Endothelial cell of umbilical vein (primary cell): Measurements from ENCODE around the gene KLHL13. TPM values are rescaled to one million over a fixed set of nuclear protein-coding genes. Genes with fewer than 3 reads are reported as not detected.

Source experiments
- BruUV-seq: library from RNA; stranded (reverse); fragments of 400-500 nt; replicated peaks from 2 replicates; lab custom pipeline; 2021; lab: Mats Ljungman, UMichigan
- CTCF ChIA-PET: fragments of 300-600, 350-600 bp; sonication (Branson Sonifier 250); formaldehyde crosslinking; loops from one replicate; lab custom pipeline; 2021; ENCODE audit warnings: antibody characterized with exemption, inconsistent platforms; lab: Charles Lee
- POLR2A ChIA-PET: fragments of 300-600, 350-600 bp; sonication (Branson Sonifier 250); formaldehyde crosslinking; loops from one replicate; lab custom pipeline; 2021; ENCODE audit warnings: antibody characterized with exemption, inconsistent platforms; lab: Charles Lee
- DNase-seq: peaks from one replicate; pipeline ENCODE4 v3.0.0-alpha.2; 2011; ENCODE audit warnings: low read depth, low spot score
- FAIRE-seq: peaks from 2 replicates; lab custom pipeline; 2011; peaks lifted over from hg19 to GRCh38; lab: Jason Lieb, UNC
- H2AFZ ChIP-seq: 2 replicates; pipeline ENCODE4 v1.6.0; 2012; ENCODE audit warnings: low read depth, low read length, control low read depth, inconsistent platforms
- H3K27ac ChIP-seq: 2 replicates; pipeline ENCODE4 v1.5.1; 2011; ENCODE audit warnings: low read depth, mild to moderate bottlenecking, control low read depth, low read length, moderate library complexity; ENCODE audit not compliant: insufficient read depth
- H3K27me3 ChIP-seq, 2 experiments: 2 replicates each; pipeline versions ENCODE4 v1.6.0 to v1.6.1; 2011; ENCODE audit warnings: low read length in 2 of 2, mixed read lengths in 1 of 2; ENCODE audit not compliant: control insufficient read depth in 2 of 2, insufficient read depth in 2 of 2
- H3K36me3 ChIP-seq, 2 experiments: 2 replicates in 1 of 2; 3 replicates in 1 of 2; pipeline ENCODE4 v1.5.1; 2011; ENCODE audit warnings: low read length in 2 of 2, mild to moderate bottlenecking in 1 of 2, moderate library complexity in 1 of 2; ENCODE audit not compliant: control insufficient read depth in 2 of 2, insufficient read depth in 2 of 2; ENCODE audit errors: extremely low read depth in 1 of 2
- H3K4me1 ChIP-seq: 3 replicates; pipeline ENCODE4 v1.5.1; 2011; ENCODE audit warnings: mild to moderate bottlenecking, low read length; ENCODE audit not compliant: control insufficient read depth, insufficient read depth; ENCODE audit errors: extremely low read depth
- H3K4me2 ChIP-seq: 2 replicates; pipeline ENCODE4 v1.6.1; 2011; ENCODE audit warnings: low read length, control low read depth, mixed read lengths; ENCODE audit not compliant: insufficient read depth
- H3K4me3 ChIP-seq, 3 experiments: fragments of 200-600 bp in 1 of 3; sonication (generic), shearing (Covaris generic) in 1 of 3; replicated peaks in 1 of 3; 2 replicates each; pipeline ENCODE4 v1.5.1; 2011 to 2016; ENCODE audit warnings: control low read depth in 3 of 3, low read length in 3 of 3, mild to moderate bottlenecking in 2 of 3, inconsistent platforms in 1 of 3, low read depth in 1 of 3, moderate library complexity in 1 of 3; ENCODE audit not compliant: insufficient read depth in 1 of 3
- H3K79me2 ChIP-seq: 2 replicates; pipeline ENCODE4 v1.6.0; 2012; ENCODE audit warnings: low read length, inconsistent platforms; ENCODE audit not compliant: control insufficient read depth, insufficient read depth
- H3K9ac ChIP-seq: replicated peaks from 2 replicates; pipeline ENCODE3; 2011; ENCODE audit warnings: low read length, control low read depth; ENCODE audit not compliant: insufficient read depth; ENCODE audit errors: extremely low read depth
- H3K9me1 ChIP-seq: replicated peaks from 3 replicates; pipeline ENCODE4 v1.6.0; 2011; ENCODE audit warnings: mild to moderate bottlenecking, low read length; ENCODE audit not compliant: control insufficient read depth, insufficient read depth; ENCODE audit errors: extremely low read depth
- H3K9me3 ChIP-seq: replicated peaks from 2 replicates; pipeline ENCODE4 v1.5.1; 2012; ENCODE audit warnings: low read length, inconsistent platforms; ENCODE audit not compliant: control insufficient read depth, insufficient read depth
- H4K20me1 ChIP-seq: replicated peaks from 2 replicates; pipeline ENCODE3; 2011; ENCODE audit warnings: mild to moderate bottlenecking, low read length; ENCODE audit not compliant: control insufficient read depth, insufficient read depth; ENCODE audit errors: extremely low read depth
- EZH2 ChIP-seq: IDR thresholded peaks from 2 replicates; pipeline ENCODE4 v1.6.1; 2012; ENCODE audit warnings: borderline replicate concordance, low read depth, mild to moderate bottlenecking, moderate library complexity, low read length, inconsistent platforms; ENCODE audit not compliant: severe bottlenecking
- FOS ChIP-seq: IDR thresholded peaks from 2 replicates; pipeline ENCODE4 v1.6.1; 2011; ENCODE audit warnings: mild to moderate bottlenecking, low read length, moderate library complexity, borderline replicate concordance; ENCODE audit not compliant: insufficient read depth
- GATA2 ChIP-seq: IDR thresholded peaks from 2 replicates; pipeline ENCODE4 v1.7.0; 2011; ENCODE audit warnings: low read depth, mild to moderate bottlenecking, moderate library complexity, mixed read lengths, low read length; ENCODE audit not compliant: insufficient read length, insufficient read depth
- JUN ChIP-seq: IDR thresholded peaks from 2 replicates; pipeline ENCODE4 v1.6.1; 2011; ENCODE audit warnings: borderline replicate concordance, low read depth; ENCODE audit not compliant: insufficient read length, insufficient read depth
- MYC ChIP-seq: IDR thresholded peaks from one replicate; pipeline ENCODE4 v1.6.1; 2011; ENCODE audit warnings: mild to moderate bottlenecking, low read depth, low read length
- POLR2A ChIP-seq: IDR thresholded peaks from 2 replicates; pipeline ENCODE4 v1.6.1; 2012; ENCODE audit warnings: low read depth, mild to moderate bottlenecking, control low read depth, low read length
- POLR2AphosphoS5 ChIP-seq: IDR thresholded peaks from 2 replicates; pipeline ENCODE4 v1.6.1; 2012; ENCODE audit warnings: low read depth, mild to moderate bottlenecking, control low read depth, low read length, moderate library complexity; ENCODE audit not compliant: insufficient read depth
- dilution Hi-C: fragments of 300-500 bp; cut with MboI; formaldehyde crosslinking; loops from one replicate; pipeline ENCODE4 v1.15.0; 2019; ENCODE audit warnings: low sequenced_read_pairs; ENCODE audit not compliant: extremely low pct_ligation_motif_present
- intact Hi-C: fragments of 100-400 bp; cut with micrococcal nuclease; formaldehyde crosslinking; loops from one replicate; pipeline ENCODE4 v1.10.0; 2022
- polyA plus RNA-seq, 4 experiments: library from polyadenylated mRNA; depleted of rRNA in 3 of 4; stranded (reverse) in 3 of 4; unstranded in 1 of 4; fragments of >200 nt; gene quantifications; 2 replicates each; pipeline versions ENCODE4 v1.2.1 to v1.2.3, GENCODE V29; 2011 to 2012; ENCODE audit warnings: missing spikeins in 1 of 4
- total RNA-seq: library from RNA; stranded (reverse); gene quantifications from 2 replicates; pipeline ENCODE4 v1.2.3, GENCODE V29; 2021
- TF ChIP-seq, protein P1 (sequence below), 2 donors: IDR thresholded peaks; 1 replicate in 1 of 2; 2 replicates in 1 of 2; pipeline ENCODE4 v1.5.1; 2011; ENCODE audit warnings: low read length in 2 of 2, mild to moderate bottlenecking in 2 of 2, moderate library complexity in 2 of 2, control low read depth in 1 of 2, inconsistent platforms in 1 of 2, low read depth in 1 of 2; ENCODE audit not compliant: insufficient read depth in 1 of 2; ENCODE audit errors: extremely low read depth in 1 of 2
- TF ChIP-seq, protein P2 (sequence below): IDR thresholded peaks from 2 replicates; pipeline ENCODE4 v1.6.1; 2011; ENCODE audit not compliant: insufficient read depth, insufficient read length

The KLHL13 gene
- total and polyA plus RNA-seq, 2 donors (not counting 3 experiments of a cell fraction or from before 2014, with no cell fraction given), result 15.3 to 18.2 TPM

DNA sequence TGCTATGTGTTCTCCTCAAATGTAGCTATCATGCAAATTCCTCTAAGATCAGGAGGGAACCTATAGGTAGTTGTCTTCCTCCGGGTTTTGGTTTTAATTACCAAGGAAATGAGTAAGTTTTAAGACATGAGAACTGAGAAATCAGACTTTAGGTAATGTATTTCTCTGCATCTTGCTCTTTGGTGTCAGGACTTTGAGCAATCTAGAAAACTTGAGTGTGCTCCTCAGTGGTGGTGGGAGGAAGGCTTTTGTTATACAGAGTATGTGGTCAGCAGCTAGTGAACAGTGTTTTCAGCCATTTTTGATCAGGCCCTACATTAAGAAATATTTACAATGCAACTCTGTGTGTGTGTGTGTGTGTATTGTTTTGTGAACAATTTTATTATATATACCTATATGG lies 224.1 kb downstream of the KLHL13 start:
- no peak for TF ChIP-seq FOS
- TF ChIP-seq GATA2, result no peak
- no peak for TF ChIP-seq POLR2AphosphoS5
- TF ChIP-seq EZH2, result no peak
- TF ChIP-seq JUN, result no peak
- no peak for TF ChIP-seq POLR2A
- no peak for TF ChIP-seq MYC
- TF ChIP-seq, protein P1, sequence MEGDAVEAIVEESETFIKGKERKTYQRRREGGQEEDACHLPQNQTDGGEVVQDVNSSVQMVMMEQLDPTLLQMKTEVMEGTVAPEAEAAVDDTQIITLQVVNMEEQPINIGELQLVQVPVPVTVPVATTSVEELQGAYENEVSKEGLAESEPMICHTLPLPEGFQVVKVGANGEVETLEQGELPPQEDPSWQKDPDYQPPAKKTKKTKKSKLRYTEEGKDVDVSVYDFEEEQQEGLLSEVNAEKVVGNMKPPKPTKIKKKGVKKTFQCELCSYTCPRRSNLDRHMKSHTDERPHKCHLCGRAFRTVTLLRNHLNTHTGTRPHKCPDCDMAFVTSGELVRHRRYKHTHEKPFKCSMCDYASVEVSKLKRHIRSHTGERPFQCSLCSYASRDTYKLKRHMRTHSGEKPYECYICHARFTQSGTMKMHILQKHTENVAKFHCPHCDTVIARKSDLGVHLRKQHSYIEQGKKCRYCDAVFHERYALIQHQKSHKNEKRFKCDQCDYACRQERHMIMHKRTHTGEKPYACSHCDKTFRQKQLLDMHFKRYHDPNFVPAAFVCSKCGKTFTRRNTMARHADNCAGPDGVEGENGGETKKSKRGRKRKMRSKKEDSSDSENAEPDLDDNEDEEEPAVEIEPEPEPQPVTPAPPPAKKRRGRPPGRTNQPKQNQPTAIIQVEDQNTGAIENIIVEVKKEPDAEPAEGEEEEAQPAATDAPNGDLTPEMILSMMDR (IDR thresholded peaks at IDR 0.05; ENCODE audit: extremely low read depth in 1 of 2, insufficient read depth in 1 of 2, low read depth in 1 of 2, low read length in 2 of 2), result no peak
- TF ChIP-seq, protein P2, sequence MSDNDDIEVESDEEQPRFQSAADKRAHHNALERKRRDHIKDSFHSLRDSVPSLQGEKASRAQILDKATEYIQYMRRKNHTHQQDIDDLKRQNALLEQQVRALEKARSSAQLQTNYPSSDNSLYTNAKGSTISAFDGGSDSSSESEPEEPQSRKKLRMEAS, result no peak
- no peaks in the 10 kb centered on the region for H3K36me3 ChIP-seq
- no peak overlapping the region for H3K4me2 ChIP-seq
- intact Hi-C loops, result no loop called here
- H3K9me3 ChIP-seq, result no peaks in the 10 kb centered on the region
- H2AFZ ChIP-seq, result no peak overlapping the region
- ChIA-PET CTCF (no interaction called here), POLR2A (no interaction called here)
- no peak overlapping the region for H3K4me3 ChIP-seq
- H4K20me1 ChIP-seq, result no peaks in the 10 kb centered on the region
- DNase-seq (no peak), FAIRE-seq (no peak)
- H3K9ac ChIP-seq, result no peak overlapping the region
- no peaks in the 10 kb centered on the region for H3K79me2 ChIP-seq
- H3K4me1 ChIP-seq, result no peaks in the 10 kb centered on the region
- dilution Hi-C loops, result no loop called here
- no peaks in the 10 kb centered on the region for H3K9me1 ChIP-seq
- BruUV-seq, result no TSS peak
- H3K27ac ChIP-seq, result no peak overlapping the region
- no peaks in the 10 kb centered on the region for H3K27me3 ChIP-seq
